HepG2 (cell line): Measurements from ENCODE around the gene EIF3L. TPM values are rescaled to one million over a fixed set of nuclear protein-coding genes. Genes with fewer than 3 reads are reported as not detected.

Experiments used
- E2F5 ChIP-seq: sonication (generic); formaldehyde crosslinking; conservative IDR thresholded peaks from 2 replicates; pipeline ENCODE4 v1.4.0; 2020; ENCODE audit warnings: missing genetic modification reagents
- FUBP1 ChIP-seq: sonication (generic); formaldehyde crosslinking; IDR thresholded peaks from 2 replicates; pipeline ENCODE4 v1.5.1; 2020; ENCODE audit warnings: missing genetic modification reagents, mild to moderate bottlenecking, borderline replicate concordance
- NAIF1 ChIP-seq: sonication (generic); formaldehyde crosslinking; IDR thresholded peaks from 2 replicates; pipeline ENCODE4 v1.5.0; 2020; ENCODE audit warnings: mild to moderate bottlenecking, missing genetic modification reagents, borderline replicate concordance
- NFAT5 ChIP-seq: sonication (generic); formaldehyde crosslinking; IDR thresholded peaks from 2 replicates; pipeline ENCODE4 v1.4.0; 2020; ENCODE audit warnings: missing genetic modification reagents
- SIN3A ChIP-seq: IDR thresholded peaks from 2 replicates; pipeline ENCODE4 v1.6.1; 2011; ENCODE audit warnings: low read depth, mild to moderate bottlenecking, control low read depth, low read length, borderline replicate concordance
- SIX1 ChIP-seq: sonication (generic); formaldehyde crosslinking; IDR thresholded peaks from 2 replicates; pipeline ENCODE4 v1.4.0; 2020; ENCODE audit warnings: missing genetic modification reagents, borderline replicate concordance
- SOX5 ChIP-seq: IDR thresholded peaks from 2 replicates; pipeline ENCODE4 v1.6.1; 2016; ENCODE audit warnings: borderline replicate concordance
- TAF1 ChIP-seq: sonication (generic); formaldehyde crosslinking; IDR thresholded peaks from 2 replicates; pipeline ENCODE4 v1.4.0; 2020; ENCODE audit warnings: missing genetic modification reagents
- U2AF2 ChIP-seq: fragments of 200-400 bp; formaldehyde crosslinking; IDR thresholded peaks from 2 replicates; pipeline ENCODE4 v1.6.1; 2017; ENCODE audit warnings: low read depth, mild to moderate bottlenecking, low read length
- ZNF205 ChIP-seq: IDR thresholded peaks from 2 replicates; pipeline ENCODE4 v1.6.1; 2018; ENCODE audit warnings: missing biosample characterization, missing genetic modification reagents
- ZNF362 ChIP-seq: sonication (generic); formaldehyde crosslinking; IDR thresholded peaks from 2 replicates; pipeline ENCODE4 v1.4.0; 2020; ENCODE audit warnings: missing genetic modification reagents, mild to moderate bottlenecking, borderline replicate concordance
- ZNF598 ChIP-seq: sonication (generic); formaldehyde crosslinking; IDR thresholded peaks from 2 replicates; pipeline ENCODE4 v1.5.1; 2020; ENCODE audit warnings: mild to moderate bottlenecking, missing genetic modification reagents, borderline replicate concordance
- polyA plus RNA-seq, 8 experiments: library from polyadenylated mRNA; depleted of rRNA in 3 of 8; stranded (reverse) in 7 of 8; unstranded in 1 of 8; fragments of >200 nt; fragmentation: Illumina TruSeq in 4 of 8; extraction: Trizol in 4 of 8; gene quantifications; 2 replicates each; pipeline versions ENCODE4 v1.2.1 to v1.2.3, GENCODE V29; 2011 to 2016; ENCODE audit warnings: low read depth in 4 of 8, missing spikeins in 1 of 8, mixed read lengths in 1 of 8; ENCODE audit not compliant: insufficient read depth in 1 of 8
- total RNA-seq, 5 experiments: library from RNA; depleted of rRNA; stranded (reverse); fragments of >200 nt; fragmentation: Illumina TruSeq; extraction: Trizol; gene quantifications; 2 replicates each; pipeline ENCODE4 v1.2.3, GENCODE V29; 2016; ENCODE audit warnings: low read depth in 1 of 5
- TF ChIP-seq, protein P1 (sequence below): sonication (generic); formaldehyde crosslinking; IDR thresholded peaks from 2 replicates; pipeline ENCODE4 v1.5.0; 2020; ENCODE audit warnings: missing genetic modification reagents

Gene EIF3L
- total and polyA plus RNA-seq, 2 of the 13 experiments (the other 11 are each of a cell fraction or from before 2014, with no cell fraction given): 514 to 793 TPM

DNA sequence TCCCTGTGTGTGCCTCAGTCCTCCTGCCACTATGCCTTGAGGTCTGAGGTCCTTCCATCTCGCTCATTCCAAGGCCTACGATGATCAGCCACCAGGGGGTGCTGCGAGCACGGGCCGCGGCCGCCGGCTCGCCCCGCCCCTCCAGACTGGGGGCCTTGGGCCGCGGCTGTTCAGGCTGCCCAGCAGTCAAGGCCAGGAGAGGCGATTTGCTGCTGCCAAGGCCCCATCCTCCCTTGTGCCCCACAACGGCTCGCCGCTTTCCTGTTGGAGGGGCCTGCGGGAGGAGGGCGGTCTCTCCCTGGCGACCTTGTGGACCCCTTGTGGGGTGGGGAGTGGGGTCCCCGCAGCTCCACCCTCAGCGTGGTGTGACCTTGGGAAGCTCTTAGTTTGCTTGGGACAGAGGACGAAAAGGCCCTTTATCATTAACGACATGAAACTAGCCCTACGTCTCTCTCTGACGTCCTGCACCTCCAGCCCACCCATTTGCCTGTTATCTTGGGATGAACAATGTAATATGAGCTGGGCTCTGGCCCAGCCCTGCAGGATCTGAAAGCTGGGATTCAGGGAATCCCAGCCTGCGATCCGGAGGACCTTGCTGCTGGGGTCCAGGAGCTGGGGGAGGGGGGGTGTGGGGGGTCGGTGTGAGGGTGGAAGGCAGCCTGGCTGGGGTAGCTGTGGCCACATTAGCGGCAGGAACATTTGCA is 31.4 kb upstream of the EIF3L start (continued):
- TF ChIP-seq ZNF362 (peak; percentile 85; the same call in 1 of the 2 replicates), NAIF1 (CRISPR knock-in tag) (no peak), NFAT5 (CRISPR knock-in tag) (no peak), E2F5 (CRISPR knock-in tag) (no peak), SOX5 (CRISPR knock-in tag) (peak; percentile 82), U2AF2 (no peak), SIX1 (no peak; the same call in 1 of the 2 replicates), SIN3A (no peak), FUBP1 (no peak), ZNF205 (CRISPR knock-in tag) (peak; percentile 76; the same call in 1 of the 2 replicates), TAF1 (CRISPR knock-in tag) (peak; percentile 51; the same call in 1 of the 2 replicates), ZNF598 (CRISPR knock-in tag) (no peak)
- TF ChIP-seq, protein P1, sequence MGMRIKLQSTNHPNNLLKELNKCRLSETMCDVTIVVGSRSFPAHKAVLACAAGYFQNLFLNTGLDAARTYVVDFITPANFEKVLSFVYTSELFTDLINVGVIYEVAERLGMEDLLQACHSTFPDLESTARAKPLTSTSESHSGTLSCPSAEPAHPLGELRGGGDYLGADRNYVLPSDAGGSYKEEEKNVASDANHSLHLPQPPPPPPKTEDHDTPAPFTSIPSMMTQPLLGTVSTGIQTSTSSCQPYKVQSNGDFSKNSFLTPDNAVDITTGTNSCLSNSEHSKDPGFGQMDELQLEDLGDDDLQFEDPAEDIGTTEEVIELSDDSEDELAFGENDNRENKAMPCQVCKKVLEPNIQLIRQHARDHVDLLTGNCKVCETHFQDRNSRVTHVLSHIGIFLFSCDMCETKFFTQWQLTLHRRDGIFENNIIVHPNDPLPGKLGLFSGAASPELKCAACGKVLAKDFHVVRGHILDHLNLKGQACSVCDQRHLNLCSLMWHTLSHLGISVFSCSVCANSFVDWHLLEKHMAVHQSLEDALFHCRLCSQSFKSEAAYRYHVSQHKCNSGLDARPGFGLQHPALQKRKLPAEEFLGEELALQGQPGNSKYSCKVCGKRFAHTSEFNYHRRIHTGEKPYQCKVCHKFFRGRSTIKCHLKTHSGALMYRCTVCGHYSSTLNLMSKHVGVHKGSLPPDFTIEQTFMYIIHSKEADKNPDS (CRISPR knock-in tag): peak; percentile 83; the same call in 1 of the 2 replicates
